Suprapubic skin (tissue), 4 donors: Measurements from ENCODE around the gene GSK3A.

ENCODE experiments used
- POLR2A ChIP-seq, 2 donors: fragments of 450-650 bp; IDR thresholded peaks; one replicate each; pipeline ENCODE4 v1.6.1; 2017; ENCODE audit warnings: antibody characterized with exemption in 2 of 2, mild to moderate bottlenecking in 2 of 2, moderate library complexity in 2 of 2
- POLR2AphosphoS5 ChIP-seq, 3 donors: sonication (generic); formaldehyde crosslinking; IDR thresholded peaks; one replicate each; pipeline ENCODE4 v1.6.1; 2017; ENCODE audit warnings: antibody characterized with exemption in 3 of 3

DNA sequence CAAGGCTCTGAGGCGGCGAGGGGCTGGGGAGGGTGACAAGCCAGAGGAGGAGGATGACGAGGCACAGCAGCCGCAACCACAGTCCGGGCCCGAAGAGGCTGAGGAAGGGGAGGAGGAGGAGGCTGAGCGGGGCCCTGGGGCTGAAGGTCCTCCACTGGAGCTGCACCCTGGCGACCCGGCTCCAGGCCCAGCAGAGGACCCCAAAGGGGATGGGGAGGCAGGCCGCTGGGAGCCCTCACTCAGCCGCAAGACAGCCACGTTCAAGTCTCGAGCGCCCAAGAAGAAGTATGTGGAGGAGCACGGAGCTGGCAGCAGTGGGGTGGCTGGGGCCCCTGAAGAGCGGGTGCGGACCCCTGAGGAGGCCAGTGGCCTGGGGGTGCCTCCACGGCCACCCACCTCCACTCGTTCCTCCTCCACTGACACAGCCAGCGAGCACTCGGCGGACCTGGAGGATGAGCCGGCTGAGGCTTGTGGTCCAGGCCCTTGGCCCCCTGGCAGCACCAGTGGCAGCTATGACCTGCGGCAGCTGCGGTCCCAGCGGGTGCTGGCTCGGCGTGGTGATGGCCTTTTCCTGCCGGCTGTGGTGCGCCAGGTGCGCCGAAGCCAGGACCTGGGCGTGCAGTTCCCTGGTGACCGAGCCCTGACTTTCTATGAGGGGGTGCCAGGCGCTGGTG, 29.6 kb upstream of the GSK3A start:
- TF ChIP-seq POLR2AphosphoS5 (IDR thresholded peaks at IDR 0.05), result no peak
- no peak for TF ChIP-seq POLR2A (IDR thresholded peaks at IDR 0.05)
